SK-MEL-5 (cell line): ENCODE measurements around the gene KDM4C. TPM values are rescaled to one million over a fixed set of nuclear protein-coding genes. Genes with fewer than 3 reads are reported as not detected.

Experiments used
- DNase-seq: peaks from one replicate; pipeline ENCODE4 v3.0.0-alpha.2; 2016; ENCODE audit warnings: low read depth, low spot score
- in situ Hi-C: cut with HindIII; loops from 2 replicates; pipeline ENCODE4 v1.10.0; 2016; ENCODE audit warnings: low sequenced_read_pairs, high pct_unique_total_duplicates, low pct_unique_long_range_greater_than_20kb
- small RNA-seq, 2 experiments: library from RNA; depleted of rRNA; stranded (forward); fragments of <200 nt; gene quantifications; one replicate each; pipeline ENCODE3, GENCODE V24; 2014
- total RNA-seq: library from RNA; depleted of rRNA; stranded (reverse); fragments of >200 nt; shearing (Covaris generic); gene quantifications from 2 replicates; pipeline ENCODE4 v1.2.3, GENCODE V29; 2014; rRNA removed

The KDM4C gene
- total RNA-seq, 1 experiment from 2014 or later, result 13.3 TPM

- DNase-seq, result no peak
- in situ Hi-C loops, result no loop called here
Observed at GRCh38 chr9:7201196-7201595, 443.4 kb downstream of the KDM4C start.

- in situ Hi-C loops, result no loop called here
Observed at GRCh38 chr9:7205806-7206205, 448.0 kb downstream of the KDM4C start.

GRCh38 chr9:7206221-7206758 is 448.5 kb downstream of the KDM4C start:
- in situ Hi-C loops, result no loop called here

More at GRCh38 chr9:7205806-7206205, 448.0 kb downstream of the KDM4C start:
- no peak for DNase-seq

GRCh38 chr9:7209016-7209715 is 451.4 kb downstream of the KDM4C start:
- in situ Hi-C loops, result no loop called here
- no peak for DNase-seq

More at GRCh38 chr9:7206221-7206758, 448.5 kb downstream of the KDM4C start:
- DNase-seq, result no peak

GRCh38 chr9:7209990-7210389 is 452.2 kb downstream of the KDM4C start:
- in situ Hi-C loops, result no loop called here
- no peak for DNase-seq

DNA sequence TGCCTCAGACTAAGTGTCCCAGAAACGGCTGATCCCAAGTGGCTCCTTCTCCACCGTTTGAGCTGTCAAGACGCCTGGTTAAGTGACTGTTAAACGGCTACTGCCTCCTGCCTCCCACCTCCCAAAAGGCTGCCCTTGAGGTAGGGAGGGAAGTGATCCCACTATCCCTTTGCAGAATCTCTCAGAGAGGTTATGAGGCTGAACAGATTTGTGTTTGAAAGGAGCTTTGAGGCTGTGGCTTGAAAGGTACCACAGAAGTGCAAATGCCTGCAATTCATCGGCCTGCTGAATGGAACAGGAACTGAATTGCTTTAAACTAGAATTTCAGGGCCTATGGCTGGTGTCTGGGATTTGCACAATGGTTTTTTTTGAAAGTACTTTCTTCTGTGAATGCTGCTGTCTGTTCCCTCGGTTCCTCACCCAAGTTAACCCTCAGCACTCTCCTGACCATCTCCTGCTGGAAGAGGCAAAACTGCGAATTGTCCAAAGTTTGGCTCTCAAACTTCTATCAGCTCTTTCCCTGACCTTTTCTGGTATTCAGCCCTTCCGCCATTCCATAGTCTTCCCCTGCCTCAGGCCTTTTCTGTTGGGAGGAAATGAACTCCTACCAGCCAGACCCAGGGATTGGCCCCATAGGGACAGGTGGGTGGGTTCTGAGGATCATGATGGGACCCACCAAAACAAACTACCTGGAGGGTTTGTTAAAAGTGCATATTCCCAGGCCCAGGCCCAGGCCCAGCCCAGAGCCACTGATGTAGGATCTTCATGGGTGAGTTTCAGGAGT is 453.3 kb downstream of the KDM4C start:
- in situ Hi-C loops, result no loop called here
- no peak for DNase-seq

- DNase-seq, result no peak
- in situ Hi-C loops, result no loop called here
Observed at GRCh38 chr9:7211657-7212056, 453.9 kb downstream of the KDM4C start.

DNA sequence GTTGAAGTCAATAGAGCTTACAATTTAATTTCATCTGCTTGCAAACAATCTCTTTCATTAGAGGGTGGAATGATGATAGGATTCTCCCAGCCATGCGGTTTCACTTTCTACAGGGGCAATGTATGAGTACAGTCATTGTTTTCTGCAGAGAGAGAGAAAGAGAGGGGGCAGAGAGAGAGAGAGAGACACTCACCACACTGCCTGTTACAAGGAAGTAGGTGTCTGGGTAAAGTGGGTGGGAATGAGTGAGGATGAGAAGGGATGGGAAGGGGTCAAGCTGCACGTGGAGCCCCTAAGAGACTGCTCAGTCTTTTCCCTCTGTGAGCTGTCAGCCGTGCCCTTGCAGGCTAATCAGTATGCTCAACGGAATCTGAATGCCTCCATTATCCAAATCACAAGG is 454.3 kb downstream of the KDM4C start:
- peak; percentile 65 for DNase-seq
- in situ Hi-C loops, result no loop called here

DNA sequence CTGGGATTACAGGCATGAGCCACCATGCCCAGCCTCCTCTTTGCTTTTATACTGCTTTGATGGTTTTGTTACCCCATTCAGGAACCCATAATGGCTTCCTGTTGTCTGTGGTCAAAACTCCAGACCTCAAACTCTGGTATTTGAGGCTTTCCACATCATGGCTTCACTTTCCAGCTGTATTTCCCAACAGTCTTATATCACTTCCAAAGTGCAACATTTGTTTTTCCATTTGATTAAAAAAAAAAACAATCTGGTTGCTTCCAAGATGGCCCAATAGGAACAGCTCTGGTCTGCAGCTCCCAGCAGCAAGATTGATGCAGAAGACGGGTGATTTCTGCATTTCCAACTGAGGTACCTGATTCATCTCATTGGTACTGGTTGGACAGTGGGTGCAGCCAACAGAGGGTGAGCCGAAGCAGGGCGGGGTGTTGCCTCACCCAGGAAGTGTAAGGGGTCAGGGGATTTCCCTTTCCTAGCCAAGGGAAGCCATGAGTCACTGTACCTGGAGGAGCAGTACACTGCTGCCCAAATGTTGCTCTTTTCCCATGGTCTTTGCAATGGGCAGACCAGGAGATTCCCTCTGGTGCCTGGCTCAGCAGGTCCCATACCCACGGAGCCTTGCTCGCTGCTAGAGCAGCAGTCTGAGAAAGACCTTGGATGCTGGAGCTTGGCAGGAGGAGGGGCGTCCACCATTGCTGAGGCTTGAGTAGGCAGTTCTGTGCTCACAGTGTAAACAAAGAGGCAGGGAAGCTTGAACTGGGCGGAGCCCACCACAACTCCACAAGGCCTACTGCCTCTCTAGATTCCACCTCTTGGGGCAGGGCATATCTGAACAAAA is 458.4 kb downstream of the KDM4C start:
- in situ Hi-C loops, result no loop called here
- DNase-seq, result no peak

- in situ Hi-C loops, result no loop called here
- DNase-seq, result no peak
Observed at GRCh38 chr9:7223981-7224380, 466.2 kb downstream of the KDM4C start.

Small RNAs within 50 kb of the gene (small RNA-seq; reads per million reads assigned to genes)
- 0 reads per million in 2 experiments for gene SNRPEP2

Other genes with a start within 250 kb of the KDM4C start
- 1.5 and 2.3 TPM in 2 replicates for gene GLDC, start 112.2 kb upstream of the KDM4C start, total RNA-seq